Body of pancreas (tissue), 4 donors: ENCODE results near the gene ZFAND3. TPM values are rescaled to one million over a fixed set of nuclear protein-coding genes. Genes with fewer than 3 reads are reported as not detected.

Experiments
- ATAC-seq: fragments of 150-250 bp; one replicate; pipeline ENCODE4 v1.9.1; 2016
- DNase-seq, 4 donors: peaks; one replicate each; pipeline ENCODE4 v3.0.0-alpha.2; 2019
- H3K27ac ChIP-seq, 4 donors: fragments of 200-600 bp; sonication (generic); 1 replicate in 3 of 4; 2 replicates in 1 of 4; pipeline versions ENCODE4 v1.5.1 to v1.6.1; 2016 to 2019; ENCODE audit warnings: mild to moderate bottlenecking in 1 of 4, mixed read lengths in 1 of 4, moderate library complexity in 1 of 4
- H3K27me3 ChIP-seq, 2 donors: fragments of 200-600 bp; sonication (generic); one replicate each; pipeline ENCODE4 v1.6.0; 2016; ENCODE audit warnings: mild to moderate bottlenecking in 1 of 2
- H3K36me3 ChIP-seq, 2 donors: fragments of 200-600 bp; sonication (generic); replicated peaks in 1 of 2; 2 replicates each; pipeline ENCODE4 v1.5.1; 2016; ENCODE audit warnings: low read depth in 2 of 2; ENCODE audit not compliant: insufficient read depth in 1 of 2
- H3K4me1 ChIP-seq: fragments of 200-600 bp; sonication (generic); one replicate; pipeline ENCODE4 v1.6.0; 2016
- H3K4me3 ChIP-seq, 2 donors: fragments of 200-600 bp; sonication (generic); 1 replicate in 1 of 2; 2 replicates in 1 of 2; pipeline ENCODE4 v1.5.1; 2016 to 2019
- H3K9me3 ChIP-seq, 3 donors: fragments of 200-600 bp; sonication (generic); 1 replicate in 2 of 3; 2 replicates in 1 of 3; pipeline ENCODE4 v1.5.1; 2016
- CTCF ChIP-seq, 7 experiments: fragments of 450-650 bp in 4 of 7; fragments of 200-600 bp in 3 of 7; sonication (generic) in 3 of 7; IDR thresholded peaks; one replicate each; pipeline ENCODE4 v1.5.1; 2016 to 2019; ENCODE audit warnings: antibody characterized with exemption in 7 of 7
- POLR2A ChIP-seq, 3 donors: fragments of 450-650 bp; IDR thresholded peaks; one replicate each; pipeline ENCODE4 v1.6.1; 2016; ENCODE audit warnings: antibody characterized with exemption in 3 of 3, mild to moderate bottlenecking in 2 of 3
- WGBS, 2 donors: methylation state at CpG; one replicate each; pipeline ENCODE4 v1.1.5; 2017; 5-methylcytosine and 5-hydroxymethylcytosine counted together
- intact Hi-C: fragments of 100-400 bp; cut with DNase I; formaldehyde crosslinking; loops from one replicate; pipeline ENCODE4 v1.15.1; 2023
- total RNA-seq, 2 donors: library from RNA; depleted of rRNA; stranded (reverse); fragments of >200 nt; gene quantifications; one replicate each; pipeline ENCODE4 v1.1.0, GENCODE V29; 2016

Gene ZFAND3
- total RNA-seq, 2 donors from 2014 or later, result 20.8 to 27.0 TPM

- Histone ChIP-seq H3K9me3 (no peaks in the 10 kb centered on the region), H3K27ac (no peak overlapping the region), H3K4me1 (peaks cover 36% of the 10 kb centered on the region), H3K4me3 (no peak overlapping the region), H3K36me3 (peaks cover 0 to 2% of the 10 kb centered on the region in 2 donors), H3K27me3 (no peaks in the 10 kb centered on the region)
- 24 to 29% methylated on average over 1 of the region's 1 CpG for WGBS, 2 donors
- ATAC-seq (peak; percentile 47), DNase-seq (no peak)
- TF ChIP-seq CTCF (IDR thresholded peaks at IDR 0.05) (no peak), POLR2A (IDR thresholded peaks at IDR 0.05) (no peak)
- intact Hi-C loops, result no loop called here
These were observed 260.0 kb downstream of the ZFAND3 start for GRCh38 chr6:38079537-38079936.

- ATAC-seq, result no peak
- TF ChIP-seq POLR2A (IDR thresholded peaks at IDR 0.05), result no peak
- TF ChIP-seq CTCF (IDR thresholded peaks at IDR 0.05), result no peak
- H3K4me3 ChIP-seq, result no peak overlapping the region
- no peaks in the 10 kb centered on the region for H3K27me3 ChIP-seq
- peaks cover 36% of the 10 kb centered on the region for H3K4me1 ChIP-seq
- no peaks in the 10 kb centered on the region for H3K9me3 ChIP-seq
- 54 to 55% methylated on average over 3 of the region's 3 CpGs for WGBS, 2 donors
- no peak for DNase-seq
- peaks cover 0 to 2% of the 10 kb centered on the region in 2 donors for H3K36me3 ChIP-seq
- intact Hi-C loops, result no loop called here
- H3K27ac ChIP-seq, result no peak overlapping the region
These were observed 260.8 kb downstream of the ZFAND3 start for GRCh38 chr6:38080360-38080759.

- TF ChIP-seq POLR2A (IDR thresholded peaks at IDR 0.05), result no peak
- TF ChIP-seq CTCF (IDR thresholded peaks at IDR 0.05), result no peak
- 77 to 79% methylated on average over 2 of the region's 2 CpGs for WGBS, 2 donors
These were observed 261.4 kb downstream of the ZFAND3 start for GRCh38 chr6:38080889-38081288.

GRCh38 chr6:38085031-38085430 is 265.5 kb downstream of the ZFAND3 start:
- intact Hi-C loops, result no loop called here
- peaks cover 8% of the 10 kb centered on the region for H3K4me1 ChIP-seq
- ATAC-seq, result no peak

More at GRCh38 chr6:38080889-38081288, 261.4 kb downstream of the ZFAND3 start:
- no peaks in the 10 kb centered on the region for H3K27me3 ChIP-seq
- H3K4me1 ChIP-seq, result peaks cover 36% of the 10 kb centered on the region
- intact Hi-C loops, result no loop called here
- no peak overlapping the region for H3K4me3 ChIP-seq
- ATAC-seq (no peak), DNase-seq (no peak)
- H3K27ac ChIP-seq, result no peak overlapping the region
- H3K36me3 ChIP-seq, result peaks cover 0 to 2% of the 10 kb centered on the region in 2 donors
- H3K9me3 ChIP-seq, result no peaks in the 10 kb centered on the region

More at GRCh38 chr6:38085031-38085430, 265.5 kb downstream of the ZFAND3 start:
- no peak overlapping the region for H3K27ac ChIP-seq
- H3K4me3 ChIP-seq, result no peak overlapping the region
- DNase-seq, result no peak
- no peak for TF ChIP-seq POLR2A (IDR thresholded peaks at IDR 0.05)
- TF ChIP-seq CTCF (IDR thresholded peaks at IDR 0.05), result no peak
- peaks cover 0 to 2% of the 10 kb centered on the region in 2 donors for H3K36me3 ChIP-seq
- H3K9me3 ChIP-seq, result no peaks in the 10 kb centered on the region
- H3K27me3 ChIP-seq, result no peaks in the 10 kb centered on the region
